GM19238 (cell line): ENCODE measurements around the gene TWSG1.
A peak's percentile ranks its signal among the peaks of the same experiment; 100 is the strongest.
"Not testable (repeated sequence)": the region's sequence is repeated elsewhere in the genome, so short reads cannot be mapped to it uniquely, and the experiment has no call there.

Source experiments
- DNase-seq: peaks from one replicate; pipeline ENCODE4 v3.0.0; 2011; ENCODE audit warnings: low spot score; ENCODE audit not compliant: insufficient read length

The TWSG1 gene

DNA sequence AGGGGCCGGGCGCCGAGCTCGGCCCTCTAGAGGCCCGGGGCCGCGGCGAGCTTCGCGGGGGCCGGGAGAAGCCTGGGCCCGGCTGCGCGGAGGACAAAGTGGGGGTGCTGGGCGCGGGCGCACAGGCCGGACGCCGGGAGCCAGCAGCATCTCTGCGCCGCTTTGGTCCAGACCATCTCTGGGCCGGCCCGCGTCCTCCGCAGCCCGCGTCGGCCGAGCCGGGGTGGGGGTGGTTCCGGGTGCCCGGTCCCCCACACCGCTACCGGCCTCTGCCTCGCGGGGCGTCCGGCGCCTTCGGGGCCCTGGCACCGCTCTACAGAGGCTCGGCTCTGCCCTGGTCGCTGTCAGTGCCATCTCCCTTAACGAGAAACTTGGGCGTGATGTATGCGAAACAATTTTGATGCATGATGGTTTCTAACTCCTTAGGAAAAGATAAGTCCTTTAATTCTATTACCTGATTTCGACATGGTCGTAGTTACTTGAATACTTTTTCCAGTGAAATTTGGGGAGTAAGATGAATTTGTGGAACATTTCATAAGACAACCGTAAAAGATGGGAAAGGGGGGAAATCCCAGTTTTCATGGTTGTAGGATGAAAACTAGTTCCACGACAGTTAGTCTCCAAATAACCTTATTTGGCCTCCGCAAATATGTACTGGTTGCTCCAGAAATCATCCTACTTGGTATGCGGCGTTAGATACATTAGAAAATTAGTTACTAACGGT is 562 bp downstream of the TWSG1 start:
- DNase-seq, result peak; percentile 46

DNA sequence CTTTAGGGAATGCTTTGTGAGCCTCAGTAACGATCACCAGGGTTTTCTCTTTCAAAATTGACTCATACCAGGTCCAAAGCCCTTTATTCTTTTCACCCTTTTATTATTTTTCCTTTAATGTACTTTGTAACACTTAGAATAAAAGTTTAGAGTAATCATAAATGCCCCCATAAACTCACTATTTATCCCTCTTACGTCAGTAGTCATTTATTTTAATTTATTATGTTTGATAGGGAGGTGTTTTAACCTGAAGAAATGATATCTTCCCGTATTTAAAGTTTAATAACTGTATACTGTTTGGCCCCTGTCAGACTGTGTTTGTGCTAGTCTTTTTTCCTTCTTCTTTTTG is 1.1 kb downstream of the TWSG1 start:
- no peak for DNase-seq

DNA sequence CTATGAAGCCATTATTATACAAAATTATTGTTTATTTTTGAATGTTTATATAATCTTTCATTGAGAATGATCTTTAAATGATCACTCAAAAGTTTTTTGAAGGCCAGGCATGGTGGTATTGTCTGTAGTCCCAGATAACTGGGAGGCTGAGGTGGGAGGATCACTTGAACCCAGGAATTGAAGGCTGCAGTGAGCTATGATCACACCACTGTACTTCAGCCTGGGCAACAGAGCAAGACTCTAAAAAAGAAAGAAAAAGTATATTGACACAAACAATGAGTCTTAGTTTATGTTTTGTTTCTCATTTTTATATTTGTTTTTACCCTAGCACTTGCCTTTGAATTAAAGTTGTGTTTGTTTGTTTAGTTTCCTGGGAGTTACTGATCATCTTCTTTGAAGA is 2.3 kb downstream of the TWSG1 start:
- no peak for DNase-seq

DNA sequence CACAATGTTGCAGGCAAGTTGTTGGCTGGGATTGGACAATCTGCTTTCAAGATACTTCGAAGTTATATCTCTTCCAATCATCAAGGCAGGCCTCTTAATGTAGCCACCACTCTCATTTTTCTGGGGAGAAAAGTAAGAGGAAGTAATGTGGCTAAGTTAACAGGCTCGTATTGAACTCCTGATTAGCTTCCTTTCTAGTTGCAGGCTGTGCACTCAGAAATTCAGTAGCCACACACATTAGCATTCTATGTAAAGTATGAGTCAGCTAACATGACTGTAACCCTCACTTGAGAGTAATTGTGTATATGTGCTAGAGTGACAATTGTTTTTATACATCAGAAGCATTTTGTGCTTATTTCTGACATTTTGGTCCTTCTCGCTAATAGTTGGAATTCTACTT is 3.3 kb downstream of the TWSG1 start:
- no peak for DNase-seq

DNA sequence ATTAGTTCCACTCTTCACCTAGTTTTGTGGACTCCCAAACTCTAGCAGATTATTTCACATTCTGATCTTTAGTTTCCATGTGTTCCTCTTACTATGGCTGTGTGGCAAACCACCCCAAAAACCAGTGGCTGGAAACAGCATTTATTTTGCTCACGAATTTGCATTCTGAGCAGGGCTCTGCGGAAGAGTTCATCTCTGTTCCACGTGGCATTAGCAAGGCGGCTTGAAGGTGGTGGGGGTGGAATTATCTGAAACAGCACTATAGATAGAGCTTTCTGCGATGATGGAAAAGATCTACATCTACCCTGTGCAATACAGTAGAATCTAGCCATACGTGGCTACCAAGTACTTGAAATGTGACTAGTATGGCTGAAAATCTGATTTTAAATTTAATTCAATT is 5.9 kb downstream of the TWSG1 start:
- no peak for DNase-seq

DNA sequence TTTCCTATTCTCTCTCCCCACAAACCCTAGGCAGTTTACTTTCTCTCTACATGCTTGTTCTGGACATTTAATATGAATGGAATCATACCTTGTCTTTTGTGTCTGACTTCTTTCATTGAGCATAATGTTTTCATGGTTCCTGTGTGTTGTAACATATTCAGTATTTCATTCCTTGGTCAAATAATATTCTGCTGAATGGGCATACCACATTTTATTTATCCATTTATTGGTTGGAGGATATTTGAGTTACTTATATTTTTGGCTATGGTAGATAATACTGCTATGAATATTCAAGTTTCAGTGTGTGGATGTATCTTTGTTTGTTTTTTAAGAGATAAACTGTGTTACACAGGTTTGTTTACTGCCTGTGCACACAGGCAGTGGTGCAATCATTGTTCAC is 9.0 kb downstream of the TWSG1 start:
- no peak for DNase-seq

DNA sequence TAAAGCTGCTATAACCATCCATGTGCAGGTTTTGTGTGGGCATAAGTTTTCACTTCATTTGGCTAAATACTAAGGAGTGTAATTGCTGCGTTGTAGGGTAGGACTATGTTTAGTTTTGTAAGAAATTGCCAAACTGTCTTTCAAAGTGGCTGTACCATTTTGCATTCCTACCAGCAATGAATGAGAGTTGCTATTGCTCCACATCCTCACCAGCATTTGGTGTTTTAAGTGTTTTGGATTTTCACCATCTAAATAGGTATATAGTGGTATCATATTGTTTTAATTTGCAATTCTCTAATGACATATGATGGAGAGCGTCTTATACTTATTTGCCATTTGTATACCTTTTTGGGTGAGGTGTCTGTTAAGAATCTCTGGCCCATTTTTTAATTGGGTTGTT is 12.2 kb downstream of the TWSG1 start:
- no peak for DNase-seq

DNA sequence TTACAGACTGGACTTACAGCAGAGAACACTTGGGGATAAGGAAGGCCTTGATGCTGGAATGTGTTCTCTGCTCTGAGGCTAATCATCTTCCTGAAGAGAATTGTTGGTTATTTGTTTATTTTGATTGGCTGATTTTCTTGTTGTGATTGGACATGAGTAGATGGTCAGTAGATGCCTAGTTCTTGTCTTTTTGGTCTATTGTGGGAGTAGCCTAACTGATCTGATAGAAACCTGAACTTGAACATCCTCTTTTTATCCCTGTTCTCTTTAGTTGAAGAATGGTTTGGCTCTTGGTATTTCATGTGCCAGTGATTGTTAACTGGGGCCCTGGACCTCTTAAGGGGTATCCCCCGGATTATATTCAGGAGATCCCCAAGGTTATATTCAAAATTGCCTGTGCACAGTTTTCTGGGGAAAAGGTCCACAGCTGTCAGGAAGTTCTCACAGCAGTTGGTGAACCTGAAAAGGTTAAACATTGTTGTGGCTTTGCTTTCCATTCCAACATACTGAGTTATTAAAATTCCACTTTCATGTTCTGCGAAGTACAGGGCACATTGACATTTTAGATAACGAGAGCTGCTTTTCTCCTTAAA is 13.6 kb downstream of the TWSG1 start:
- no peak for DNase-seq

DNA sequence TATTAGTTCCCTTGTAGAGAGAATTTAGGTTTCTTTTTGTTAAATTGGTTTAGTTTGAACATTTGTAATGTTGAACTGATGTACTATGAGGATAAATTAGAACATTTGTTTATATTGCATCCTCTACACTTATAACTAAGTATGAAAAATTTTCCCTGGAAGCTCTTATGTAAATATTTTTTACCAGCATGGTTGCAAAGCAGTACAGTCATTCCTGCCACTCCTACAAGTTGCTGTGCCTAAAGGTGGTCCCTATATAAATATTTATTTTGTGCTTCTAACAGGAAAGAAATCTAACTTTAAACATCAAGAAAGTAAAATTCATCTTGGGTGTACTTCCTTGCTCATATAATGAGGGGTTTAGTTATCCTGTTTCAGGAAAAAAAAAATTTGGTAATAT is 14.2 kb downstream of the TWSG1 start:
- DNase-seq, result no peak

DNA sequence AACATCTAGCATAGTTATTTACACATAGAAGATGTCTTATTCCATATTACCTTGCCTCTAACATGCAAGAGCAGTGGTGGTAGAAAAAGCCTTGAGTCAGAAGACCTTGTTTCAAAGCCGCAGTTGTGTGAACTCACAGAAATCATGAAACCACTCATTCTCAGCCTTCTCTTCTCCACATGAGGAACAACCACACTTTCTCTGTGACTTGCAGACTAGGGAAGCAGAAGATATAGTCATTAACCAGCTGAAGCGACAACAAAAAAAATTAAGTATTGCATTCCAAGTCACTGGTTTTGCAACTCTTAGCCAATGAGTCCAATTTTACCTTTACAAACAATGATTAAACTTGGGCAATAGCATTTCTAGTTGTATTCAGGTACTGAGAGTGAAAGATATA is 19.0 kb downstream of the TWSG1 start:
- DNase-seq, result peak; percentile 11

DNA sequence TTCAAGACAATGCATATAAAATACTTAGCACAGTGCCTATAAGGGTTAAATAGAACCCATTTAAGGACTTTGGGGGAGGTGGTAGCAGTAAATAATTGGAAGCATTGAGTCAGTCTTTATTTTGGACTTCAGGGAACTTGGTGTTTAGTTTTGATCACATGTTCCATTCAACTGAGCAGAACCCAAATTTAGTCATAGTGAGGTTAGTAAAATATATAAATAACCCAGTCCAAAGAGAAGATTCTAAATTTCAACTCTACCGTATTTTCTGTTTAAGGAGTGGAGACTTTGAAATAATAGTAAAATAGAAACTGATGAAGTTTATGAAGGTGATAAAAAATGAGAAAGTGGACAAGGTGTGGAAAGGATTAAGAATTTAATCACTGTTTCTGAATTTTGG is 19.7 kb downstream of the TWSG1 start:
- no peak for DNase-seq

DNA sequence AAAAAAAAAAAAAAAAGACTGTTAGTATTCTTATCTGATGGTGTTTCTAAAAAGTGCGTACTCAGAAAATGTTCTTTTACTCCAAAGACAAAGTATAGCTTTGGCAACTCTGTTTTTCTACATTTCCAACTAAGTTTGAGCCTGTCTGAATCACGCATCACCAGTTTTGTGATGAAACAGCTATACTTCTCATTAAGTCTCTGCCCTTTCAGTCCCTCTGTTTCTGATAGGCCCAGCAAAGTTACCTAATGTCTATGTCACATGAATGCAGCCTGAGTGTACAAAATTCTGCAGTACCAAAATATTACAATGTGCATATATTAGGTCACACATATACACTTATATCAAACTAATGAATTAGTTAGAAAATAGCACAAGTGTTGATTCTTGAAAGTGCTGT is 22.4 kb downstream of the TWSG1 start:
- DNase-seq, result no peak

DNA sequence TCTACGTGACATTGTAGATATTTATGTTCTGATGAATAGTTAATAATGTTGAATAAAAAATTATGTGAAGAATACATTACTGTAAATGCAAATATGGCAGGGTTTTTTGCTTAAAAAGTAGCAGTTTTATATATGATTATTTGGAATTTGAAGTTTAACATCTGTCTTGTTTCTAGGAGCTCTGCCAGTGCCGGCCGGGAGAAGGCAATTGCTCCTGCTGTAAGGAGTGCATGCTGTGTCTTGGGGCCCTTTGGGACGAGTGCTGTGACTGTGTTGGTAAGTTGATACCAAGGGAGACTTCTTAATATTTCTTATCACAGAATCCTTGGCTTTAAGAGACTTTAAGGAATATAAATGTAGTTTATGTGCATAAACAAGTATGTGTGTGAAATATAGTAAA is 25.2 kb downstream of the TWSG1 start:
- no peak for DNase-seq

DNA sequence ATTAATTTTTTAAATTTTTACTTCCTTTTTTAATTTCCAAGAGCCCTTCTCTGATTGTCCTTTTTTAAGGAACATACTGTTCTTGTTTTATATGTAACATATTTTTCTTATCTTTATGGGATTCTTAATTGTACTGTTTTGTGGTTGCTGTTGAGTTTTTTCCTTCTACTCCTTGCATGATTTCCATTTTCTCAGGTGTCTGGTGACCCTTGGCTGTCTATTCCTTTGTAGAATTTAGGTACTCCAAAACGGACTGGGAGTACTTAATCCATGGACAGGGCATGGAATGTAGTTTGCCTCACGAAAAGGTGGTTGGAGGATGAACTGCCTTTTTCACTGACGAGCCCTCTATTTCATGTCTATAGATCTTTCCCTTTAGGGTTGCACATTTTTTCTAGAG is 26.6 kb downstream of the TWSG1 start:
- DNase-seq, result no peak

DNA sequence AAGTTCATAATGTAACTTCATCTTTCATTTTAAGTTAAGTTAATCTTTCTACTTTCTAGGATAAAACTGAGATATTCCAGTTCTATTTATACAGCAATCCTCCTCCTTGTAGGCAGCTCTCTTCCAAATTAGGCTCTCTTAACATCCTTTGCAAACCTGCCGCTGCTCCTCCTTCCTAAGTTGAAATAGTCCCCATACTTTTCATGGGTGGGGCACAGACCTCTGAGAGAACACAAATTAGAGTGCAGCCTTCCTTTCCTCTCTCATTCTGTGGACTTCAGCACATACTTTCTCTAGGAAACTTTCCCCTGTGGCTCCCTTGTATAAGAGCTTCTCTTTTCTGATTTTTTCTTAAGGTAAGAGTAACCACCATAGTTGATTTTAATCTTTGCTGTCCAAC is 28.3 kb downstream of the TWSG1 start:
- no peak for DNase-seq

DNA sequence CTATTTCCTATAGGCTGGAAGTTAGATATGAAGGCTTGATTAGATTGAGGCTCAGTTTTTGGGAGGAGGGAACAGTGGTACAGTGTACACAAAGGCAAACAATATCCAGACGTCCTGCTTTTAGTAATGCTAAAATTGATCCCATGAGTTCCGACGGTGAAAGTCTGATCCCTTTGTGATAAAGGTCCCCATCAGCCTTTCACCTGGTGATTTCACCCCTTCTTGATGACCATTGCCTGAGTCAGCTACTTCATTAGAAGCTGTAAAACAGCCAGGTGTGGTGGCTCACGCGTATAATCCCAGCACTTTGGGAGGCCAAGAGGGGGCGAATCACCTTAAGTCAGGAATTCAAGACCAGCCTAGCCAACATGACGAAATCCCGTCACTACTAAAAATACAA is 29.7 kb downstream of the TWSG1 start:
- no peak for DNase-seq

DNA sequence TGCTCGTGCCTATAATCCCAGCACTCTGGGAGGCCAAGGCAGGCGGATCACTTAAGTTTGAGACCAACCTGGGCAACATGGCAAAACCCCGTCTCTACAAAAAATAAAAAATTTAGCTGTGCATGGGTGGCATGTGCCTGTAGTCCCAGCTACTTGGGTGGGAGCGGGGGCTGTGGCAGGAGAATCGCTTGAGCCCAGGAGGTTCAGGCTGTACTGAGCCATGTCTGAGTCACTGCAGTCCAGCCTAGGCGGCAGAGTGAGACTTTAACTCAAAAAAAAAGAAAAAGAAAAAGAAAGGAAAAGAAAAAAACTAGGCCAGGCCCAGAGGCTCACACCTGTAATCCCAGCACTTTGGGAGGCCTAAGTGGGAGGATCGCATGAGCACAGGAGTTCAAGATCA is 30.8 kb downstream of the TWSG1 start:
- DNase-seq, result no peak

DNA sequence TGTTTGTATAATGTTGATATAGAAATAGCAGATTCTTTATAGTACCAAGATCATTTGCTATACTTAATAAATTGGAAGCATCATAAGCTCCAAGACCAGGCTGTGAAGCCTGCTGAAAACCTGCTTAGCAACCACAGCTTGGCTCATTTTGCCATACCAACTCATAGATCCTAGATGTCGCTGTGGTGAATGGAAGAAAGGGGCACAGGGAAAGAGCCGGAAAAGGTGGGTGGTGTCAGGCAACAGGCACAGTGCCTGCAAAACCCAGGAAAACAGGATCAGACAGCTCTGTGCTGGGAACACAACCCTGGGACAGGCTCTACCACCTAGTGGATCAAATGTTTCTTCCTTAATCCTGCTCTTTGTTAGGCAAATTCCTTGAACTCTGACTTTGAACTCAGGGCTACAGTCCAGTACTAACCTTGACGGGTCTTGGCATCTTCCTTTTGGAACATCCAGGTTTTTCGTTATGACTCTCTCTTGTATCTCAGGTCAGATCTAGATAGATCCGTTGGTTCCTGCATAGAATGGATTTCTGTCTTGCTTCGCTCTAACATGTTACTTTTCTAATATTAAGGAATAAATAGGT is 31.6 kb downstream of the TWSG1 start:
- DNase-seq, result no peak

DNA sequence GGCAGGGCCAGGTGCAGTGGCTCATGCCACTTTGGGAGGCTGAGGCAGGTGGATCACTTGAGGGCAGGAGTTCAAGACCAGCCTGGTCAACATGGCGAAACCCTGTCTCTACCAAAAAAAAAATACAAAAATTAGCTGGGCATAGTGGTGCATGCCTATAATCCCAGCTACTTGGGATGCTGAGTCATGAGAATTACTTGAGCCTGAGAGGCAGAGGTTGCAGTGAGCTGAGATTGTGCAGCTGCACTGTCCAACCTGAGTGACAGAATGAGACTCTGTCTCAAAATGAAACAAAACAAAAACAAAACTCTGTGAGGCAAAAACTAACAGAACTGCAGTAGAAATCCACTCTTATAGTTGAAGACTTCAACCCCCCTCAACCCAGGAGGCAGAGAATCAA is 38.7 kb downstream of the TWSG1 start:
- DNase-seq, result not testable (repeated sequence)

DNA sequence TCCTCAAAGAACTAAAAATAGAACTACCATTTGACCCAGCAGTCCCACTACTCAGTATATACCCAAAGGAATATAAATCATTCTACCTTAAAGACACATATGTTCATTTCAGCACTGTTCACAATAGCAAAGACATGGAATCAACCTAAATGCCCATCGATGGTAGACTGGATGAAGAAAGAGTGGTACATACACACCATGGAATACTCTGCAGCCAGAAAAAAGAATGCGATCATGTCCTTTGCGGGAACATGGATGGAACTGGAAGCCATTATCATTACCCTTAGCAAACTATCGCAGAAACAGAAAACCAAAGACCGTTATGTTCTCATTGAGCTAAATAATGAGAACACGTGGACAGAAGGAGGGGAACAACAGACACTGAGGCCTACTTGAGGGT is 44.5 kb downstream of the TWSG1 start:
- no peak for DNase-seq

DNA sequence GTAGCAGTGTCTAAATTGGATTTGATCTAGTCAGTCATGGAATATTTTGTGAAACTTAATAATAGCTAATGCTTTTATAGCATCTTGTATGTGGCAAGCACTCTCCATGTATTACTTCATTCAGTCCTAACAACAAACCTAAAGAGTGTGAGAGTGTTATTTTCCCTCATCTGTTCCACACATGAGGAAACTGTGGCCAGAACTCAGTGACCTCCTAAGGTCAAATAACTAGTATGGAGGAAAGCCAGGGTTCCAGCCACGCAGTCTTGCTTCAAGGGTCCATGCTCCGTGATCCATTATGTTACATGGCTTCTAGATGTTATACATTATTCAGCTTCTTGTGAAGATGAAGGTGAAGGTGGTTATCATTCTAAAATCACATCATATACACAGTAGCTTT is 45.5 kb downstream of the TWSG1 start:
- DNase-seq, result no peak

DNA sequence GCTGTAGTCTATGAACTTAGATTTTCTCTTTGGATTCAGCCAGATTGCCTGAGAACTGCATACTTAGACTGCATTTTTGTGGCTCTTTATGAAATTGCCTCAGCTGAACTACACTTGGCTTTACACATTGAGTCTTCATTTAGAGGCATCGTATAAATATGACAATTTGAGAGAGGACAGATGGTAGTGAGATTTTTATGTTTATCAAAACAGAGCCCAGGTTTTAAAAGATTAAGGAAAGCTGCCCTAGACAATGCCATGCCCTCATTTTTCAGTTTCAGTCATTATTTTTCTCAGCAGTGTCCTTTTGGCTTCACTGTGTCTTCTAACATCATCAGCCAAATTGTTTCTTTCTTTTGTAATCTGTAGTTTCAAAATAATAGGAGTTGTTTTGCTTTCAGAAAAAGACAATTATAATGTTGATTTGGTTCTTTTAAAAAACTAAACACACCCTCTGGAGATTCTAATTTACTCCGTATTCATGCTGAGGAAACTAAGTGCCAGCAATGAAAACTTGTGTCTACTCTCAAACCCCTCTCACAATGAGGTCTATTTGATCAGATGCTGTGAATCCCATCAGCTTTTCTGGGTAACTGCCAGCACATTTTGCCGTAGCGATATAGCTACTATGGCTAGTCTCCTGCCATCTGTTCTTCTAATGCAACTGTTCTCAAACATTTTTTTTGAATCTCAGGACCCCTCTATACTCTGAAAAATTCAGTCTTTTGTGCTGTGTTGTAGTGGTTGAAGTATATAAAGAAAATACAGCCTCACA is 46.2 kb downstream of the TWSG1 start:
- DNase-seq, result no peak

DNA sequence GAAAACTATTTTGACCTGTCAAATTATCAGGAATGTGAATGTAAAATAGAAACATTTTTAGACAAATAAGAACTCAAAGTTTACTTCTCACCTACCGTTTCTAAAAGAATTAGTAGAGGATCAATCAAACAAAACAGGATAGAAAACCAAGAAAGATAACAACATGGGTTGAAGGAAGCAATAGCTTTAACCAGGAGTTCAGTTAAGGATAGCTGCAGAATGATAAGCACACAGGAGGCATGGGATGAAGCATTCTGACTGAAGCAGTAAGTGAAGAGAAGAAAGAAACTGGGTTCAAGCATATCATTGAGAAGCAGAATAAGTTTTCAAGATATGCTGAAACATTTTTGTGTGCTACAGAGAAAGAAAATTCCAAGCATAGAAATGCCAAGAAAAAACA is 52.3 kb downstream of the TWSG1 start:
- DNase-seq, result no peak
